Activated gamma-delta T cell (primary cell): ENCODE results near the gene RPTOR.
"Not testable (repeated sequence)": the region's sequence is repeated elsewhere in the genome, so short reads cannot be mapped to it uniquely, and the experiment has no call there.

ENCODE experiments used
- DNase-seq: peaks from one replicate; lab custom pipeline; 2025; lab: John Stamatoyannopoulos, UW

The RPTOR gene

DNA sequence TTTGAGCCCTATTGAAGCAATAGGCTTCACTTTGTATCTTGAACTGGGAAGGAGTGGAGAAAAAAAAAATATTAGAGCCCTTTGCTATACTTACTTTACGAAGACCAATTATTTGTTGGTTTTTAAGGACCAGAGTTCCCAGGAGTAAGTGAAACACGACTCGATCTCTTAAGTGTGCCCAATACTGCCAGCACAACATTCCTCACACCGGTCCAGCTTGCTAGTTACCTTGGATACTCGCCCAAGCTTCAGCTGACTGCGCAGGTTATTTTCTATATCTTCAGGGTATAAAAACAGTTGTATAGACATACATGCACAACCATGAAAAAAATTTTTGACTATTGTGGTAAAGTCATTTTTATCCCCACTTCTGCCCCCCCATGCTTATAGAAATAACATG is 72.1 kb downstream of the RPTOR start:
- no peak for DNase-seq

GRCh38 chr17:80618304-80618703 is 73.7 kb downstream of the RPTOR start:
- DNase-seq: no peak

DNA sequence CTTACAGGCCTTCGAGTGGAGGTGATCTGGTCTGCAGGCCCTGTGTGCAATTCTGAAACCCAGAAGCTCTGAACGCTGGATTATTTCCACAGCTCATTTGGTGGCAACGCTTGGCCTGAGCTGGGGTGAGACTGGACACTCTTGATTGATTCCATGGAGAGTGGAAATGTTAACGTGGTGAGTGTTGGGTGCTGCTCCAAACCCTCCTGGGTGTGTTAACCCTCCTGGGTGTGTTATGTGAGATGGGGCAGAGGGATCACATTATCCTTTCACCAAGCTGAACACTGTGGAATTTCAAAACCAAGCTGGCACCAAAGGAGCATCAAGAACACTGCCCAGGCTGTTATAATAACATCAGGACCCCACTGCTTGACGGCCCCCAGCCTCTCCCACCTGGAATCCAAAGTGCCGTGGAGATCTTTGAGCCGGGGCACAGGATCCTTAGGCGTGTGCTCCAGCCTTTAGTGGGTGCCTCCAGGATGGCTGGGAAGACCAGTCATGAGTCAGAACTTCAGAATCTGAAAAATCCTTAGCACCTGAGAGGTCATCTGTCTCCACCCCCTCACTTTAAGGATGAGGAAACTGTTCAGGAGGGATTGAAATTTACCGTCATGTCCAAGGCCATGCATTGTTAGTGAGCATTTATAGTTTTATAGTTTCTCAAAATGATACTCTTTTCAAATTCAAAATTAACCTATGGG is 75.0 kb downstream of the RPTOR start:
- DNase-seq: no peak

- DNase-seq: no peak
Observed at GRCh38 chr17:80621335-80621996, 76.8 kb downstream of the RPTOR start.

GRCh38 chr17:80621997-80622357 is 77.3 kb downstream of the RPTOR start:
- no peak for DNase-seq

- DNase-seq: no peak
Observed at GRCh38 chr17:80624864-80625263, 80.2 kb downstream of the RPTOR start.

DNA sequence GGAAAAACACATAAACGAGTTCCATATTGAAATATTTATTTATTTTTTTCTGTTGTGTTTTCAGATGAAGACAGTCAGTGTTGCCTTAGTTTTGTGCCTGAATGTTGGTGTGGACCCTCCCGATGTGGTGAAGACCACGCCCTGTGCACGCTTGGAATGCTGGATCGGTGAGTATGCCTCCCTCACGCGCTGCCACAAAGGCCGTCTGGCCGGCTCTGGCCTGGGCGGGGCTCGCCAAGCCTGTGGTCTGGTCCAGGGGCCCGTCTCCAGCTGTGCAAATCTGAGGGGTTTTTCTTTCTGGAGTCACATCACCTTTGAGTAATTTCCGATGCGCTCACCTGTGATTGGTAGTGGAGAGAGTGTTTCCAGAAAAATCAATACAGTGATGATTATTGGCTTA is 81.0 kb downstream of the RPTOR start:
- DNase-seq: no peak

GRCh38 chr17:80628881-80629280 is 84.2 kb downstream of the RPTOR start:
- DNase-seq: not testable (repeated sequence)

DNA sequence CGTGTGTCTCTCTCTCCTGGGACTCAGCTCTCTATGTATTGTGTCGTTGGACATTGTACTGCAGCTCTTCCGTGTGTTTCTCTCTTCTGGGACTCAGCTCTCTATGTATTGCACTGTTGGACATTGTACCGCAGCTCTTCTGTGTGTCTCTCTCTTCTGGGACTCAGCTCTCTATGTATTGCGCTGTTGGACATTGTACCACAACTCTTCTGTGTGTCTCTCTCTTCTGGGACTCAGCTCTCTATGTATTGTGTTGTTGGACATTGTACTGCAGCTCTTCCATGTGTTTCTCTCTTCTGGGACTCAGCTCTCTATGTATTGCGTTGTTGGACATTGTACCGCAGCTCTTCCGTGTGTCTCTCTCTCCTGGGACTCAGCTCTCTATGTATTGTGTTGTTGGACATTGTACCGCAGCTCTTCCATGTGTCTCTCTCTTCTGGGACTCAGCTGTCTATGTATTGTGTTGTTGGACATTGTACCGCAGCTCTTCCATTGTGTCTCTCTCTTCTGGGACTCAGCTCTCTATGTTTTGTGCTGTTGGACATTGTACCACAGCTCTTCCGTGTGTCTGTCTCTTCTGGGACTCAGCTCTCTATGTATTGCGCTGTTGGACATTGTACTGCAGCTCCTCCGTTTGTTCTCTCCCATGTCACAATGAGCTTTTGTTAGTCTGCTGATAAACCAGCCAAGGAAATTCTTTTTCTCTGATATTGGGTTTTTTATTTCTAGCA is 84.8 kb downstream of the RPTOR start:
- no peak for DNase-seq

DNA sequence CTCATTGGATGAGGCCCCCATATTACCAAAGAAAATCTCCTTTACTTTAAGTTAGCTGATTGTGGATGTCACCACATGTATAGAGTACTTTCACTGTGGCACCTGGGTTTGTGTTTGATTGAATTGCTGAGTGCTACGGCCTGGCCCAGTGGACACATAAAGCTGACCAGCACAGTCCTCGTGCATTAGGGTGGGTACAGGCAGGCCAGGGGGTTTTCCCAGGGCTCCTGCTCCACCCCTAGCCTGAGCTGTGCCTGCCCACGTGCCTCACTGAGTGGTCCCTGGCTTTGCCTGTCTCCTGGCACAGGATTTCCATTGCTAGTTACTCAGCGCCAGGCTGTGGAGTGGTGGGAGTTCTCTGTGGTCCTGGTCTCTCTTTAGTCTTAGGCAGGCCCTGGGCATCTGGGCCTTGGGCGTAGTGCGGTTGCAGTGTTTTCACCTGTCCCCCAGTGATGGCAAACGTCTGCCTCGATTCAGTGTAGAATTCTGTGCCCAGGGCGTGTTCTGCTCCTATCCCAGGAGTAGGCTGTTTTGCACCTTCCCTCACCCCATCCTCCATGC is 86.0 kb downstream of the RPTOR start:
- DNase-seq: no peak

GRCh38 chr17:80631142-80632045 is 86.8 kb downstream of the RPTOR start:
- no peak for DNase-seq

DNA sequence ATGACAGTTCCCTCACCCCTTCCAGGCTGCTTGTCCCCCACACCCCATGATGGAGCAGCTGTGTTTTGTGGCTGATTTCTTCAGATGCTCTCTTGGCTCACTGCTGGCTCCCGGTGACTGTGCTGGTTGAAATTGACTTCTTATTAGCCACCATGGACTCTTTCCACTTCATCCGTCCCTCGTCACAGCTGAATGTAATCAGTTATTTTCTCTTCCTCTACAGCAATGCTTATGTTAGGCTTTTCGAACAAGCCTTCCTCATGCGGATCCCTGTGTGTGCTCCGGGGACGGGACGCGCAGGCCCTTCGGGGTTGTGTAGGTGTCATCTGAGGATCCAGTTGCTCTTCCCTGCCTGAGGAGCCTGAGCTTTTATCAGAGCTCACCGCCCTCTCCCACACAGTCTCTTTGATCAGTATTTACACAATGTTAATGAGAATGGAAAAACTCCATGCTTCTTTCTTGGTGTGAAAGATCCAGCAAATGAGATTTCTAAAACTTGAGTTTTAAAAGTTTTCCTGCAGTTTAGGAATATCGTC is 87.5 kb downstream of the RPTOR start:
- no peak for DNase-seq

- no peak for DNase-seq
Observed at GRCh38 chr17:80633207-80633606, 88.6 kb downstream of the RPTOR start.

DNA sequence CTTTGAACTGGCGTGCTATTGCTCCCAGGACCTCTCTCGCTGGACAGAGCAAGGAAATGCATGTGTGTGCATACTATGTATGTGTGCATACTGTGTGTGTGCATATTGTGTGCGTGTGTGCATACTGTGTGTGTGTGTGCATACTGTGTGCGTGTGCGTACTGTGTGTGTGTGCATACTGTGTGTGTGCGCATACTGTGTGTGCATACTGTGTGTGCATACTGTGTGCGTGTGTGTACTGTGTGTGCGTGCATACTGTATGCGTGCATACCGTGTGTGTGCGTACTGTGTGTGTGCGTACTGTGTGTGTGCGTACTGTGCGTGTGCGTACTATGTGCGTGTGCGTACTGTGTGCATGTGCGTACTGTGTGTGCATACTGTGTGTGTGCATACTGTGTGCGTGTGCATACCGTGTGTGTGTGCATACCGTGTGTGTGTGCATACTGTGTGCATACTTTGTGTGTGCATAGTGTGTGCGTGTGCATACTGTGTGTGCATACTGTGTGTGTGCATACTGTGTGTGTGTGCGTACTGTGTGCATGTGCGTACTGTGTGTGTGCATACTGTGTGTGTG is 89.4 kb downstream of the RPTOR start:
- no peak for DNase-seq

DNA sequence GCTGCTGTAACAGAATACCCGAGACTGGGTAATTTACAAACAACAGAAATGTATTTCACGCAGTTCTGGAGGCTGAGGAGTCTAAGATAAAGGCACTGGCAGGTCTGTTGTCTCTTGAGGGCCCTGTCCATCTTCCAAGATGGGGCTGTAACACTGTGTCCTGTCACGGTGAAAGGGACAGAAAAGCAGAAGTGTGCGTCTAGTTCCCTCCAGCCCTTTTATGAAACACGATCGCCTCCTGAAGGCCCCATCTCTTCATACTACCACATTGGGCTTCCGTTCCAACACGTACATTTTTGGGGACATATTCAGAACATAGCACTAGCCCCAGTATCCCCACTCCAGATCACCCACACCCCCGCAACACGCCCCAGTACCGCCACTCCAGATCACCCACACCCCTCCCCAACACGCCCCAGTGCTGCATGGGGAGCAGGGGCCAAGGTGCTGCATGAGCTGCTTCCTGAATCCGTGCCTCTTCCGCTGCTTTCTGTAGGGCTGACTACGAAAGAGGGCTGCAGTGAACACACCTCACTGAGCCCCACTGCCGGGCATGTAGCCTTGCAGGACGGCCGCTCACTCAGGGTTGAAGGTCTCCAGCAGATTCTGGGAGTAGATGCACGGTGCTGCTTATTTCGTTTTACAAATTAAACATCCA is 91.9 kb downstream of the RPTOR start:
- no peak for DNase-seq

DNA sequence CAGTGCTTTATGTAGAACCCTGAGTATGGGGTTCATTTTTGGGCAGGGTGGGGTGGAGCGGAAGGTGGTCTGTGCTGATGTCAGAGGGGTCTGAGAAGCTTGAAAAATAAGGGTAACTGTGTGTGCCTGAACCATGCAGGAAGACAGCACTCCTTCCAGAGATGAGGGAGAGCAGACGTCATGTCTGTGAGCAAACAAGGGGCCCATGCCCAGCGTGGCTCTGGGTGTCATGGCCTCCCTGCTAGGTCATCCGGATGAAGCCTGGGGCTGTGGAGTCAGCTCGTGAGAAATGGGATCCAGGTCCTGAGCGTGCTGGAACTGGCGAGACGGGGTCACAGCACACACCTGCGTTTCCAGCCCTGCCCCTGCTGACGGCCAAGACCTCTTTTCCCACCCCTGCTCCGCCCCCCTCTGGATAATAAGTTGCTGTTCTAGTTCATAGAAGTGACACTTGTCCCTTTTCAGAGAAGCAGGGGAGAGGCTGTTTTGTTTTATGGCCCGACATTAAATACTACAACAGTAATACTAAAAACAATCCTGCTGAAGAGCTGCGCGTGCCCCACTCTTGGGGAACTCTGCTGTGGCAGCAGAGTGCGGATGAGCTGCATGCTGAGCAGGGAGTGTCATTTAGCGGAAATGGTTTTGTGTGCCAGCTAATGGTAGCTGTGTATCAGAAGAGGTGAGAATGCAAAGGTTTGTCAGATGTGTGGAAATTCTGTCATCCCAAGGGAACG is 92.6 kb downstream of the RPTOR start:
- no peak for DNase-seq

DNA sequence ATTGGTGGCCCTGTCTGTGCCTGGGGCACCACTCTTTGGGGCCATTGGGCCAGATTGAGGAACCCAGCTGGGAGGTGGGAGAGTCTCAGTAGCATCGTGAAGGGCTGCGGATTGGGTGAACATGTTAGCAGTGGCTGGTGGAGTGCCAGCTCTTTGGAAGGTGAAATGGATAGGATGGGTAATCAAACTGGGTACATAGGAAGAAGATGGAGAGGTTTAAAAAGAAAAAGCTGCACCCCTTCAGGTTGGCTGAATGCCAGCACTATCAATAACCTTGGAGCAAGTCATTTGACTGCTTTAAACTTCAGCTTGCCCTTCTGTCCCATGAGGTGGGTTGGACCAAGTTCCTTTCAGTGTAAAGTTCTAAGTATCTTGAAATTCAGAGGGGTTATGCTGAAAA is 95.0 kb downstream of the RPTOR start:
- DNase-seq: no peak

DNA sequence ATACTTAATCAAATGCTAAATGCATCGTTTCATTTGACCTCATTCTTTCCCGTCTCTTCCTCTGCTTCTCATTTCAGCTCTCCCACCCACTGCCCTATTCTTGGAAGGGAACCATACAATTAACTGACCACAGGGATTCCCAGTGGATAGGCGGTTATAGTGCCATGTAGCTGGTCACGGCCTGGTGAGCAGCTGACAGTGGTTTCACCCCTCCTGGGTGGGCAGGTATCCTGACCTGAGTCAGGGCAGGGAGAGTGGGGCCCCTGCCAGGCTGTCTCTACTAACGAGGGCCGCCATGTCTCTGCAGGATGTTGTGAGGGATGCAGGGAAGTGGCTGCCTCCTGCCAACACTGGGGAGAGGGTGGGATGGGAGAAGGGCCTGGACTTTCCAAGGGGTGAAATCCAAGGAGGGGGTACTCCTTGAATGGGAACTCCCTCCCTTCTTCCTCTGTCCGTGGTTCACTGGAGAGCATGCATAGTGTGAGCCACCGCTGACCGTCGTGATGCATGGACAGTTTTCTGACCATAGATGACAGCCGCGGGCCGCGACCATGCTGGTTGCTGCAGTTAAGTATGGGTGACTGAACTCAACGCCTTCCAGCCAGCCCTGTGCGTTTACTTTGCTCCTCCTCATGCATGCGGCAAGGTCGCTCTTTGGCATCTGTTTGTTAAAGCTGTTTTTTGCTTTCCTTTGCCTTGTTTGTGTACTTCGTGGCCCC is 95.9 kb downstream of the RPTOR start:
- no peak for DNase-seq
